CD4-positive, alpha-beta T cell treated with Interleukin-6 for 4 hours (primary cell): Measurements from ENCODE around the gene MAGEL2.

Experiments
- DNase-seq: peaks from one replicate; pipeline ENCODE4 v3.0.0-alpha.2; 2020; ENCODE audit warnings: mixed read lengths

MAGEL2 gene

DNA sequence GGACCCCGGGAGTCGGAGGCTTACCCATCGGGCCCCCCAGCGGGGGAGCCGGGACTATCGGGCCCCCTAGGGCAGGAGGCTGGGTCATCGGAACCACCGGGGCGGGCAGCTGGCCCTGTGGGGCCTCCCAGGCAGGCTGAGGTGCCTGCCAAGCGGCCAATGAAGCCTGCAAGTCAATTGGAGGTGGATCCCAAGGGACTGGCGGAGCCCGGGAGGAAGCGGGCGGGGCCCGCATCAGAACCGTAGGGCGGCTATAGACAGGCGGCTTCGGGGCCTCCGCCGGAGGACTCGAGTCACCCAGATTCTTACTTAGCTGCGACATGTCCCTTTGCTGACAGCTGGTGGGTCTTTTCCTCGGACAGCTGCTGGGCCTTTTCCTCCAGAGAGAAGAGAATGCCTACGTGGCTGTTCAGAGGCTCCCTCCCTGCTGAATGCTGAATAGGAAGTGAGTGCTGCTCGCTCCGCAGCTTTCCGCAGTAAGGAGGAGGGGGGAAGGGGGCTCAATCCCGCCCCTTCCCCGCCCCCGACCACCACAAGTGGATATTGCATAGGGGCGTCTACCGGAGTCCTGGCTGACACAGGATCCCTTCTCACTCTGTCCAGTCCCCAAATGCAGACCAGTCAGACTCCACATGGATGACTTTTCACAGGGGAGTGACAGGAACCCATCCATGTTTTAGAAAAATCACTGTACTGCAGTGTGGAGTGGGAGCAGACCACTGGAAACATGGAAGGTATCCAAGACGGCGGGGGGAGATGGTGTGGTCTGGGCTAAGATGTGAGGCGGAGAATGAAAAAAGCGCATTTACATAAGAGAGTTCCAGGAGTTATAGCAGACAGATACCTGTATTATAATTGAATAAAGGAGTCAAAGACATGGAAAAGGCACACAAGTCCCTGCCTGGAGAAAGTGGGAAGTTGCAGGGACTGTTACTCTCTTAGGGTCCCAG, at the start of gene MAGEL2:
MAGEL2 (minus strand) TSS at position 447 of the 950 bp plus-strand sequence; CDS start at position 322, 125 bp downstream.
- DNase-seq, result no peak

DNA sequence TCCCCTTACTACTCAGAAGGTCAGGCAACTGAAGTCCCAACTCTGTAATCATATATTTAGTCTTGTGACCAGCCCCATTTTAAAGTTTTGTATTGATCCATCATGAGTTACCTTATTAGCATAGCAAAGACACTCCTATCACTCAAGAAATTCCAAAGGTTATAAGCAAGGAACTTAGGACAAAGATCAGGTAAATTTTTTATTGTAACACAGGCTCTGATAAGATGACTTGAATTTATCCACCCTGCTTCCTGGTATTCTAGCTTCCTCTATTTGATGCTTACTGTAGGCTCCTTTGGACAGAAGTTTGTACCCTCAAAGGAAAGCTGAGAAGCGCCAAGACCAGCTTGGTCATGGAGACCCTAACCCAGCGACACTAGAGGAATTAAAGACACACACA, 47.6 kb upstream of the MAGEL2 start:
- no peak for DNase-seq

- no peak for DNase-seq
Observed at GRCh38 chr15:23694592-23694991, 46.9 kb upstream of the MAGEL2 start.

DNA sequence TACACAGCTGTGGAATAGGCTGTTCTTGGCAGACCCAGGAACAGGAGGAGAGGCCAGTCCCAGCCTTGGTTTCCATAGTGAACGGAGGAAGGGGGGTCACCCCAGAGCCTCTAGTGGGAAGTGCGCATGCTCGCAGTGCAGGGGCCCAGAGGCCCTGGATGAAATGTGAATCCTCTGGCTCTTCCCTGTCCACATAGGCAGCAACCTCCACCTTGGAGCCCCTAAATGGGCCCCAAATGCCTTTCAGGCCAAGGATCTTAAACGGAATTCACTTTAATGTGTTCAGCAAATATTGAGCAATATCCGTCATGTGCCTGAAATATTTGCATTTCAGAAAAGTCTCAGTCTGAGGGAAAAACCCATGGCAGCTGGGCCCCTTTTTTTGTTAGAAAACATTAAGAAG, 42.8 kb upstream of the MAGEL2 start:
- DNase-seq, result no peak

DNA sequence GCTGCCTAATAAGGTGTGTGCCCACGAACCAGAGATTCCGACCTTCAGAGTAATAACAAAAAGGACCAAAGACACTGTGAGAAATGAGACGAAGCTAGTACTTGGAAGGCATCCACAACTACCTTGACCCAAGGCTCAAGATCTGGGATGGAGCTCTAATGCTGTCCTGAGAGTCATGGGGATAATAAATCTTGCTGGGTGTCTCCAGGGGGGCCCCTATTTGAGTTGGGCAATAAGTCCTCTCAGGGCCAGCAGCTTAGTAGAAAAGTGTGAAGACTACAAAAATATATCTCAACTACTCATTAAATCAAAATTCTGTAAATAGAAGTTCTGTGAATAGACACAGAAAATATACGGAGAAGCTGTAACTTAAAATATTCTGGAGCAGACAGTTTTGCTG, 42.3 kb upstream of the MAGEL2 start:
- no peak for DNase-seq

DNA sequence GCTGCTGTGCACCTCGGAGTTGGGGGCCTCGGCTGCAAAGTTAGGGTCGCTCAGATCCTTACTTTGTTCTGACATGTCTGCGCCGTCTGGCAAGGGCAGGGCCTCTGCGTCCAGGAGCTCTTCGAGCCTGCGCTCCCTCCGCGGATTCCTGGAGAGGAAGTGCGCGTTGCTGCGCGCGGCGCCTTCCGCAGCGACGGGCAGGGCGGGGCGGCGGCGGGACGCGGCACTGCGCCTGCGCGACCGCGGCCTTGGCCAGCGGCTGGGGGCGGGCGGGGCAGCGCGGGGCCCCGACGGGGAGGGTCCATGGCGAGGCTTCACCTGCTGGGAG, 39.4 kb upstream of the MAGEL2 start, which contains the start of gene NDN:
NDN (minus strand) TSS at position 163 of the 328 bp plus-strand sequence; CDS start at position 75, 88 bp downstream.
- no peak for DNase-seq

GRCh38 chr15:23686466-23687142, 38.9 kb upstream of the MAGEL2 start:
- no peak for DNase-seq

DNA sequence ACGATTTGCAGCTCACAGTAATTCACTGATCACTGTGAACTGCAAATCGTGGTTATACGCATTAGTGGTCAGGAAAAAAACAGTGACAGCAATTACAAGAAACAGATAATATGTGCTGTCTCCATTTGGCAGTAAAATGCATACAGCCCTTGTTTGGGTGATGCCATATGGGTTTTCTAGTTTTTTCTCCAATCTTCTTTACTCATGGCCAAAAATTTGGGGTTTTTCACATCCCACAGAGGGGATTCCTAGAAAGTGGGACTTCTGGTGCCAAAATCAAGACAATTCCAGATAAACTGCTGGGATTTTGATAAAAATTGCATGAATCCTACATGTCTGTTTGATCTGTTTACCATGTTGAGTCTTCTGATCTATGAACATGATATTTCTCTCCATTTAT, 23.8 kb upstream of the MAGEL2 start:
- DNase-seq, result no peak

DNA sequence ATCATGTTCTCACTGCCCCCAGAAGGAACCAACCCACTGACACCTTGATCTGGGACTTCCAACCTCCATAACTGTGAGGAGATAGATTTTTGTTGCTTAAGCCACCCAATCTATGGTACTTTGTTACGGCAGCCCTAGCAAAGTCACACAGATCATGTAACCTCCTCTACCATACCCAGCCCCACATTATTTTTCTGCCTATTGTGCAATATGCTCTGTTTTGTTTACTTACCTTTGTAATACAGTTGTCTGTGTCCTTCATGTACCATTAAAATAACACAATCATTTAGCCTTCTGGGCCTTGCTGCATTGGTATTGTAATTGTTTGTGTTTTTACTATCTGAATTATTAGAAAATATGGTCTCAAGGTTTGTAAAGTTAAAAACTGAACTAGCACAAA, 23.3 kb upstream of the MAGEL2 start:
- DNase-seq, result no peak

DNA sequence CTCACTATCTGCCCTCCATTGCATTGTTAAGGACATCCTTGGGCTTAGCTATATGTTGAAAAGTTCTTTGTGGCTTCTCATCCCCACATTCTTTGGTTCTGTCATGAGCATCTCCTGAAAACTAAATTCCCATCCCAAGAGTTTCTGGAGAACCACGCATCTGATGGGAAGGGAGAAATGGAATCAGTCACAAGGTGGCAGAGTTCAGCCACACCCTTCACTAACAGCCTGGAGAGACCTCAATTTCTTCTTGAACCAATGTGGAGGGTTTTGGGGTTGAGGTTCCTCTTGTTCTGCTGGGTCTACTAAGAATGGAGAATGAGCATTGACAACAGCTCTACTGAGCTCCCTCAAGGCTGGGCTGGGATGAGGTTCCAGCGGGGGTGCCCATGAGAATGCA, 15.6 kb upstream of the MAGEL2 start:
- no peak for DNase-seq

GRCh38 chr15:23648920-23649515, 1.4 kb upstream of the MAGEL2 start:
- no peak for DNase-seq

- no peak for DNase-seq
Observed at GRCh38 chr15:23647001-23647295, 719 bp downstream of the MAGEL2 start.

GRCh38 chr15:23646165-23647000, 1.3 kb downstream of the MAGEL2 start:
- no peak for DNase-seq

DNA sequence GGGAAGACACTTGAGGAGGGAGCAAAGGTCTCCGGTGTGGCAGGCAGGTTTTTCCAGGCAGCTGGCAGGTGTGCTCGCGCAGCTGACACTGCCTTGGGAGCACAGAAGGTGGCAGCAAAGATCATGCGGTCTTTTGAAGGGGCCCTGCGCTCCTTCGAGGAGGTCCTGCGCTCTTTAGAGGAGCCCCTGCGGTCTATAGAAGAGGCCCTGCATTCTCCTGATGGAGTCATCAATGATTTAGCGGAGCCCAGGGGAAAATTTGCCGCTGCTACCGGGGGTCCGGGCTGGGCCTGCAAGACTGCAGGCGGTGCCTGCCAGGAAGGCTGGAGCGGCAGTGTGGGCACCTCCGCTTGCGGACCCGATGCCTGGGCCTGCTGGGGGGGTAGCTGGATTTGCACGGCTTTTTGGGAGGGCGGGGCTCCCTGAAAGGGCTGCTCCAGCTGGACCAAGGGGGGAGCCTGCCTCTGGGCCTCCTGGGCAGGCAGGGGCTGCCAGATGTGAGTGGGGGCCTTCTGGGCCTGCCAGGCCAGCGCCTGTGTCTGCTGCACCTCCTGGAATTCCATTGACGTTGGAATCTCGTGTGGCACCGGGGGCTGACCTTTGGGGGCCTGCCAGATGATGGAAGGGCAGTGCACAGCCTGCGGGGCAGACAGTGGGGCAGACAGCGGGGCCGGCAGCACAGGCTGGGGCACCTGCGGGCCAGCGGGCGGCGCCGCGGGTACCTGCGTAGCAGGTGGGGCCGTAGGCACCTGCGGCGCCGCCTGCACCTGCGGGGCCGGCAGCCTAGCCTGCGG, 2.1 kb downstream of the MAGEL2 start:
- DNase-seq, result no peak

DNA sequence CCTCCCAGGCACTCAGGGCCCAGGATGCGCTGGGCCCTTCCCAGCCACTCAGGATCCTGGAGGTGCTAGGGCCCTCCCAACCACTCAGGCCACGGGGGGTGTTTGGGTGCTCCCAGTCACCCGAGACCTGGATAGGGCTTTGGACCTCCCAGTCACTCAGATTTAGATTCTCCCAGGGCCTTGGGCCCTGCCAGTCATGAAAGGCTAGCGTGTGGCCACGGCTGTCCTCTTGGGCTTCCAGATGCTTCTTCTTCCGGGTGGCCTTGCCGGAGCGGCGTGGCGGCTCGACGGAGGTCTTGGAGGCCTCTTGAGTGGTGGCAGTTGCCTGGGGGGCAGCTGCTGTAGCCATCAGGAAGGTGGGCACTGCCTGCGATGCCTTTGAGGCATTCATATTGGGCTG, 2.8 kb downstream of the MAGEL2 start:
- DNase-seq, result no peak

DNA sequence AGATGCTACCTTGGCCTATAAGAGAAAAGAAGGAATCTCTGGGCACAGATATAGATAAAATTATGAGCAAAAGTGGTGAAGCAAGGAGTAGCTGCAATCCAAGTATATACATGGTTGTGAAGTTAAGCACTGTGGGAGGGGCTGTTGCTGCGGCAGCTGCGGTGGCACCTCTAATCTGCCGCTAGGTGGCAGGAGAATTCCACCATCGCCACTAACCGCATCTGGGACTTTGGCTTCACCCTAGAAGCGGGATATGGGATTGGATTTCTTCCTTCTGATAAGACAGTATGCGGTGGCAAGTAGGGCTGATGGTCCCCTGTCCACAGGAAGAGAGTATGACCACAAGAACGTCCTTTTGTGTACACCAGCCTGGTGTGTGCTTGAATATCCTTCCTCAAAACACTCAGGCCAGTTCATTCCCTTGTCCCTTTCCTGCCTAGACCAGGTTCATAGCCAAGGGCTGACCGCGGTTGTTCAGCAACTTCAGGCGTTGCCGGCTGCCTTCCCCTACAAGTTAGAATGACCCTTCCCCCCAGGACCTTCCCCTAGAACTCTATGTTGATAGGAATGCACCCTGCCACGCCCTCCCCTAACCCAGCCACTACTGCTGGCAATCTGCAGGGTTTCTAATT, 5.1 kb downstream of the MAGEL2 start:
- peak; percentile 39 for DNase-seq

DNA sequence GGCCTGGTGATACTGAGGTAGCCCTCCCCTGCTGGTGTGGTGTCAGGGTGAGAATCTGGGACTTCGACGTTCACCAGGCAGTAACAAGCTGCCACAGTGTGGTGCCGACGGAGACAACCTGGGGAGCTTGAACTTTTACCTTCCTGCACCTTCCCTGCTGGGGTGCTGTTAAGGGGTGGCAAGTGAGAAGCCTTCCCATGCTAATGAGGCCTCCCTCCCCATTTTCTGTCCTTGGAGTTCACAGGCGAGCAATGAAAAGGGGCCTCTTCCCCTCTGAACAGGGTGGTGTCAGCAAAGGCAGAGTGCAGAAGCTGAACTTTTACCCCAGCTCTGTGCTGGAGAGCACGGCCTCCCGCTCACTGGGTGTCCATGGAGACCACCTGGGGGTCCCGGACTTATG, 13.5 kb downstream of the MAGEL2 start:
- no peak for DNase-seq

DNA sequence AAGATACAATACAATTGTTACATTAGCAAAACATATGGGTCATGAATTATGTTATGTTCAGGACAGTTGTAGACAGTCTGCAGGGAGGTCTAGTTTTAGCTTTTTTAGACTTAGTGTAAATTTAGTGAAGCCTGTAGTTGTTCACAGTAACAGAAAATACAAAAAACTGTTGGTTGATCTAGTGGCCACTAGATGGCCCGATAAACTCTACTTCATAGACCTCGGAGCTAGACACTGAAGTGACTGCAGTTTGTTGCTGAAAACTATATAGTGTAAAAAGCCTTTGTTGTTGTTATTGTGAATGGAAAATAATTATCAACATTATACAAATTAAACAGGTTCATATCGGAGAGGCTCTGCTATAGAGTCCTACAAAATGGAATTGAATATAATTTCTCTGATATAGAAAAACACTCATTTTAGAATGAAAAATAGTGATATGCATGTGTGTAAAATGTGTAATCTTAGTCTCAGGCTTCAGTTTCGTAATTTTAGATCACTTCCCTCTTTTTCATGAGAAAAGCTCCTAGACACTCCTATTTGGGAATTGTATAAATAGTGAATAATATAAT, 18.3 kb downstream of the MAGEL2 start:
- no peak for DNase-seq

- no peak for DNase-seq
Observed at GRCh38 chr15:23628612-23629233, 18.9 kb downstream of the MAGEL2 start.

DNA sequence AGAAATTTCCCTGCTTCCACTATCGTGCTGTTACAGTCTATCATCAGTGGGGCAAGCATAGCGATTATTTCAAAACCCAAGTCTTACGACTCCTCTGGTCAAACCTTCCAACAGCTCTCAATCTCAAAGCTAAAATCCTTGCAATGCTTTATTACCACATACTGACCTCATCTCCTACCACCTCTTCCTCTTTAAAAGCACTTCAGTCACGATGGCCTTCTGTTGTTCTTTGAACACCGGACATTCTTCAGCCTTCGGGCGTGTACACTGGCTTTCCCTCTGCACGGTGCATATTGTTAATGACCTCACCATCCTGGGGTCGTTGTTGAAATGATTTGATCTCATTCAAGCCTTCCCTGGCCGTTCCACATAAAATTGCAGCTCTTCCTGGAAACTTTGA, 31.1 kb downstream of the MAGEL2 start:
- no peak for DNase-seq

DNA sequence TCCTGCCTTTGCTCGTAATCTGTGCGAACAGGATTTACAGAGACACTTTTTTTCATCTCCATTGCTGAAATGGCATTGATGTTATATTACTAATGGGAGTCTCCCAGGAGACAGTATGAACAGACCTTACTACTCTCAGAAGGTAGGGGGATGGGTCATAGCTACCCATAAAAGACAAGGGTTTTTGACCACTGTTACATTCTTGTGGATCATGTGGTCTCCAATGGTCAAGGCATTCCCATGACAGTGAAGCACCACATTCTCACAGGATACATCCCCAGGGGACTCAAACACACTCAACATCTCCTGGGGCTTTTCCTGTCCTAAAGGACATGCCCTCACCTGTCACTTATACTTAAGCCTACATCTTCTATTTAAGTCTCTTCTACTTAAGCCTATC, 41.4 kb downstream of the MAGEL2 start:
- DNase-seq, result no peak
